NCI-H524 (cell line): ENCODE measurements around the gene TVP23A.
"Not testable (repeated sequence)": the region's sequence is repeated elsewhere in the genome, so short reads cannot be mapped to it uniquely, and the experiment has no call there.

Experiments used
- DNase-seq, 2 experiments: peaks; one replicate each; lab custom pipeline; 2025; lab: John Stamatoyannopoulos, UW

TVP23A gene

DNA sequence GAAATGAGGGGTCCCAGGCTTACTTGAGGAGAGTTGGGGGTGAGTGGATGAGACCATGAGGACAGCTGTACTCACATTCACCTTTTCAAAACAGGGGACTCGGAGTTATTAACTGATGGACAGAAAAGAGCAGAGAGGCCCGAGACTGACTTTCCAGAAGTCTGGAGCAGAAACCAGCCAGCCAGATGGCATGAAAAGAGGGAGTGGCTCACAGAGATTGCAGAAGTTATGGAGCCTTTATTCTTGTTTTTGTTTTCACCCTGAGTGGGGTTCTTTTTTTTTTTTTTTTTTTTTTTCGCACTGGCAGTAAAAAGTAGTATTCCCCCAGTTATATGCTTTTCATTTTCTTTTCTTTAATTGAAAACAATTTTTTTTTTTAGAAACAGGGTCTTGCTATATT lies 18.9 kb downstream of the TVP23A start:
- no peak for DNase-seq

DNA sequence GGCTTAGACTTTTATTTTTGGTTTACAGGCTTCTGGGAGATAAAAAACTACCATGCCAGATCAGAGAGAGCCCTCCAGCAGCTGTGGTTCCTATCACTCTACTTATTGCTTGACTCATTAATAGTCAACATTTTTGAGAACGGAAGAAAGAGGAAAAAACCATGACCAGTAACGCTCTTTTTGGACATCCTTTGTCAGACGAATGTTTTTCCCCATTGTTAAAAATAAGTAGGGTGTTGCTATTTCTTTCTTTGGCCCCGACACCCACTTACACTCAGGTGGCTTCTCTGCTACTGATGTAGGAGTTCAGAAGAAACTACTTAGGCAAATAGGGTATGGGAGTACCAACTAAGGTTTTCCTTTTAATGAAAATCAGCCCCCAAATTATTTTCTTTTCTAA lies 27.5 kb downstream of the TVP23A start:
- no peak for DNase-seq

DNA sequence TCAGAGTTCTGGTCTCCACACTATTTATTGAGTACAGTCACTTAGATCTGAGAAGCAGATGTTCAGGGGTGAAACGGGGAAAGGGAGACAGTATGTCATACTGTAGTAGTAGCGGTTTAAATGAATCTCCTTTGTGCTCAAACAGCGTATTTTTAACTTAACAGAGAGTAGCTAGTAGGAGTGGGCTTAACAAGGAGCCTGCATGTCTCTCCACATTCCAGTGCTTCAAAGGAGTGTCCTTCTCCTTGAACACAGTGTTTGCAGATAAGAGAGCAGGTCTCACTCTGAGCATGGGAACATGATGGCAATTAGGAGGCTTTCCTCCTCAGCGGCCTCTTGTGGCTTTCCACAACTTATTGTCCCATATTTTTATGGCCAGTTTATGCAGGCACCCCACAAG lies 30.0 kb downstream of the TVP23A start:
- DNase-seq, result peak in 1 of 2 experiments; percentile 34

DNA sequence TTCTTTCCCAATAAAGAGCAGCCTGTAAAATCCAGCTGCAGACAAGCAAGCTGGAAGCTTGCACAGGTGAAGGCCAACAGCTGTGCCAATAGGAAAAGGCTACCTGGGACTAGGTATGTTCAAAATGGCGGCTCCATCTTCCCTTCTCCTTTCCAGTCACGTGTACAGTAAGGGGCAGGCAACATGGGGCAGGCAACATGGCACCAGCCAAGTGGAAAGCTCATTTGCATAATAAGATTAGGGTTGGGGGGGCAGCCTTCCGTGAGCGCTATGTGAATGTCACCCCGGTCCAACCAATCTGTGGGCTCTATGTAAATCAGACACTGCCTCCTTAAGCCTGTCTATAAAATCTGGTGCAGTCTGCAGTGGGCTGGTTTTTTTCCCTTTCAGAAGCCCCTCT lies 31.3 kb downstream of the TVP23A start:
- peak; percentile 96 to 98 for DNase-seq

DNA sequence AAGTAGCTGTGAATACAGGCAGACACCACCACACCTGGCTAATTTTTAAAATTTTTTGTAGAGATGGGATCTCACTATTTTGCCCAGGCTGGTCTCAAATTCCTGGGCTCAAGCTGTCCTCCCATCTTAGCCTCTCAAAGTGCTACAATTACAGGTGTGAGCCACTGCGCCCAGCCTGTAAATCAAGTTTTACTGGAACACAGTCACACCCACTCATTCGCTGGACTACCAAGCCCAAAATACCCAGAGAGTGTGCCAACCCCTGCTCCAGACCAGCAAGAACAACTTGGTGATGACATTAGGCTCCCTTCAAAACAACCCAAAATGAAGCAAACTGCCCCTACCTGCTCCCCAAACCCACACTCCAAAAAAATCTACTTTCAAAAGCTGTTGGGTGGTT lies 36.0 kb downstream of the TVP23A start:
- no peak for DNase-seq

DNA sequence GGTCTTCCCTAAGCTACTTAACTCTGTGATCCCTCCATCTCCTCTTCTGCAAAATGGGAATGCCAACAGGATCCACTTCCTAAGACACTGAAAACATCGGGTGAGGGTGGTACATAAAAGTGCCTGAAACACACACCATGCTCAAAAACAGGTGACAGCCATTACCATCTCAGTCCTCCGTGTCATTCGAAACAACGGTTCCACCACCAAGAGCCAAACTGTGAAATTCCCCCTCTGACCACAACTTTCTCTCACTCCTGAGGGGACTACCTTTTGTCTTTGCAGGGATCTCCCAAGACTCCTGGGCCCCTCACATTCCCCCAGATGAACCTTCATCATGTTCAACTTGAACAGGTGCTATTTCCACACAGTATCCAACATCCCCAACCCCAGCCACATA lies 38.0 kb downstream of the TVP23A start:
- DNase-seq, result no peak

DNA sequence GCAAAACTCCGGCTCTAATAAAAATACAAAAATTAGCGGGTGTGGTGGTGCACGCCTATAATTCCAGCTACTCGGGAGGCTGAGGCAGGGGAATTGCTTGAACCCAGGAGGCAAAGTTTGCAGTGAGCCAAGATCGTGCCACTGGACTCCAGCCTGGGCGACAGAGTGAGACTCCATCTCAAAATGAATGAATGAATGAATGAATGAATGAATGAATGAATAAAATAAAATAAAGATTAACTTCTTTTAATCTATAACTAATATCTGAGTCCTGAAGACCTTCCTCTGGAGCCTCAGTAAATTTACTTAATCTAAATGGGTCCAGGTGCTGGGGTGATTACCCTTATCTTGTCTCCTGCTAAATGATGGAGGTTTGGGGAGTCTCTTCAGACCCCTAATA lies 38.7 kb downstream of the TVP23A start:
- not testable (repeated sequence) for DNase-seq

DNA sequence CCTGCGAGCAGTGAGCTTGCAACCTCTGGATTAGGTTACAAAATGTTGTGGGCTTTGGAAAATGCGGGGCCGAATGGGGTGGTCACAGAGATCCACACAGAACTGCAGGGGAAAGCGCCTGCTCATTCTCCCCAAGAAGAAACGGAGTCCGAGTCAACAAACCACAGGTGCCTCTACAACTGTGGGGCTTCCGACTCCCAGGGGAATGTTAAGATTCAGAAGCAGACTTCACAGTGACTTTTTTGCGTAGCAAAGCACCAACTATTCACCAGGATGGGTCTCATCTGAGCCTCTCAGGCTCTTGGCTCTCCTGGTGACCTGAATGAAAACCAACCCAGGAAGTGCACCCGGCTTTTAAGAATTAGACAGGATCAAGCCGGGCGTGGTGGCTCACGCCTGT lies 41.2 kb downstream of the TVP23A start:
- no peak for DNase-seq

DNA sequence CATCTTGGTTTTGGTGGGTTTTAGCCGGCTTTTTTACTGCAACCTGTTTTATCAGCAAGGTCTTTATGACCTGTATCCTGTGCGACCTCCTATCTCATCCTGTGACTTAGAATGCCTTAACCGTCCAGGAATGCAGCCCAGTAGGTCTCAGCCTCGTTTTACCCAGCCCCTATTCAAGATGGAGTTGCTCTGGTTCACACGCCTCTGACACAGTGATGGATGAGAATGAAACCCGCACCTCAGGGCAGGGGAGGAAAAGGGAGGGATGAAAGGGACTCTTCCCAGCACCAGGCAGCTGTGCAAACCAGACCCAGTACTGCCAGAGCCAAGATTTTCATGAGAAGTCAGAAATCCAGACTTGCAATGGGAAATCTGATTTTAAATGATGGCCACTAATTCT lies 41.7 kb downstream of the TVP23A start:
- DNase-seq, result not testable (repeated sequence)

DNA sequence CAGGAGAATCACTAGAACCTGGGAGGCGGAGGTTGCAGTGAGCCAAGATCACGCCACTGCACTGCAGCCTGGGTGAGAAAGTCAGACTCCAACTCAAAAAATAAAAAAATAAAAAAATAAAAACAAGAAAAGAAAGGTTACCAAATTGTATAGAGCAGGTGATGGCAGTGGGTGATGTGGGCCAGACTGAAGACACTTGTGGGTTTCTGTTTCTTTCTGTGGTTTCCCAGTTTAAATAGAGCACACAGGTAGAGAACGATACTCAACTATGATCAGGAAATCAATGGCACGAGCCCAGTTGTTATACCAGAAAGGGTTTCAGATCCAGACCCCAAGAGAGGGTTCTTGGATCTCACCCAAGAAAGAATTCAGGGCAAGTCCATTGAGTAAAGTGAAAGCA lies 42.3 kb downstream of the TVP23A start:
- no peak for DNase-seq

DNA sequence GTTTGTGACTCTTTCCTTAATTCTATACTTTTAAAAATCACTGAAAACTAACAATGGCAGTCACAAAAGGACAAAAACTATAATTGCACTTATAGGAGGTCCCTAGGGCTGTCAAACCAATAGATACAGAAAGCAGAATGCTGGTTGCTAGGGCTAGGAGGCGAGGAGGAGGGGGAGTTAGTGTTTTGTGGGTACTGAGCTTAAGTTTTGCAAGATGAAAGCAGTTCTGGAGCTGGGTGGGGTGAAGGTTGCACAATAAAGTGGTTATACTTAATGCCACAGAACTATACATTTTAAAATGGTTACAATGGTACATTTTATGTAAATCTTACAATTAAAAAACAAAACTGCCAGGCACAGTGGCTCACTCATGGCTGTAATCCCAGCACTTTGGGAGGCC lies 47.7 kb downstream of the TVP23A start:
- DNase-seq, result no peak

DNA sequence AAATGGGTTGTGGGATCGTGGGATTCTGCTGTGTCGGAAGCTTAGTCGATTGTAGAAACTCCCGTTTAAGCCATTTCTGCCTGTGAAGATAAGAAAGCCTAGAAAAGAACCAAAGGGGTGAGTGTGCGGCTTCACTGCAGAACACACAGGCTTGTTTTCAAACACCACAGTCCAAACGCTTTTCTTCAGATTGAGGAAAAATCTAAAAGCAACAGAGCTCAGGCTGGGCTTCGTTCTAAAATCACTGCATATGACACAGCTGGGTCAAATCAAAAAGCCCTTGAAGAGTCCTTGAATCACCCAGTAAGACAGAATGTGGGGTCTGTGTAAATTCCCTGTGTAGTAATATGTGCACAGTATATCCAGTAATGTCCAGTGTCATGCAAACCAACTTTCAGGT lies 49.2 kb downstream of the TVP23A start:
- DNase-seq, result no peak

DNA sequence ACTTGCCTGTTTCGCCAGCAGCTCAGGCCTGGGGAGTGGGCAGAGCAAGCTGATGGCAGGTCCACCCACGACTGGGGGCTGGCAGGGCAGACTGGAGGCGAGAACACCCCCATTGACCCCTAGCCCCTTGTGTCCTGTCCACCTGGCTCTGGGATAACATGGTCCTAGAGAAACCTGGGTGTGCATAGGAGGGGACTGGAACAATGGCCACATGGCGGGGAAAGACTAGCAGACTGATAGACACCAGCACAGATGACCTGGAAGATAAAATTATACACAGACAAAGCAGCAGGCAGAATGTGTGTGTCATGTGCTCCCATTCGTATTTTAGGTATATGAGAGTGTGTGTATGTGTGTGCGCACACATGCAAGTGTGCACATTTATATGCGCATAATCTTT lies 51.5 kb downstream of the TVP23A start:
- no peak for DNase-seq

DNA sequence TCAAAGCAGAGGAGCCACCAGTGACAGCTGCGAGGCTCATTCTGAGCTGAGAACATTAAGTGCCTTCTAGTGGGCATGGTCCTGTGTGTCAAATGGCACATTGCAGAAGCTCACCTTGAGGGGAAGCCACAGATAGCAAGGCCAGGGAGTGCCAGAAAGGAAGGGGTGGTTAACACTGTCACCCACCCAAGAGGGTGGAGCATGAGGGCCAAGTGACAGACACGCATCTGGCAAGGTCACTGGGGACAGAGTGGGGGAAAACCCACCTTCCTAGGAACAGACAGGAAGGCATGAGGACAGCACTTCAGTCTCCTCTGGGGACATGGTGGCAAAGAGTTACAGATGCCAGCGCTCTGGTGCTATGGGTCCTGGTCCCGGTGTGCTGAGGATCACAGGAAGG lies 52.8 kb downstream of the TVP23A start:
- peak in 1 of 2 experiments; percentile 3 for DNase-seq

DNA sequence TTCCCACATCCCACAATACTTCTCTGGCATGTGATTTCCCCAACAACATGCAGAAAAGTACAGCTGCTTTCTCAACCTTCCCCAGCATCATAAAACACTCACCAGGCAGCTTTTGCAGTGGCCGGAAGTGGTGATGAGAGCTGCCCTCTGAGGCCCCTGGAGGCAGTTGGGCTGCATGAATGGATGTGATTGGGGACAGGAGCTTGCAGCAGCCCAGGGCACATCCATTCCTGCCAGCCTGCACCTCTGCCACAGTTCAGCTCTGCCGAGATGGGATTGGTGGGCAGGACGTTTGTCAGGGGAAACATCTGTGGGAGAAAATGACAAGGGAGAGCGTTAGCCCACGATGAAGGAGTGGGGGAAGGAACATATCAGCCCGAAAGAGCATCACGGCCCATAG lies 55.1 kb downstream of the TVP23A start:
- DNase-seq, result no peak

DNA sequence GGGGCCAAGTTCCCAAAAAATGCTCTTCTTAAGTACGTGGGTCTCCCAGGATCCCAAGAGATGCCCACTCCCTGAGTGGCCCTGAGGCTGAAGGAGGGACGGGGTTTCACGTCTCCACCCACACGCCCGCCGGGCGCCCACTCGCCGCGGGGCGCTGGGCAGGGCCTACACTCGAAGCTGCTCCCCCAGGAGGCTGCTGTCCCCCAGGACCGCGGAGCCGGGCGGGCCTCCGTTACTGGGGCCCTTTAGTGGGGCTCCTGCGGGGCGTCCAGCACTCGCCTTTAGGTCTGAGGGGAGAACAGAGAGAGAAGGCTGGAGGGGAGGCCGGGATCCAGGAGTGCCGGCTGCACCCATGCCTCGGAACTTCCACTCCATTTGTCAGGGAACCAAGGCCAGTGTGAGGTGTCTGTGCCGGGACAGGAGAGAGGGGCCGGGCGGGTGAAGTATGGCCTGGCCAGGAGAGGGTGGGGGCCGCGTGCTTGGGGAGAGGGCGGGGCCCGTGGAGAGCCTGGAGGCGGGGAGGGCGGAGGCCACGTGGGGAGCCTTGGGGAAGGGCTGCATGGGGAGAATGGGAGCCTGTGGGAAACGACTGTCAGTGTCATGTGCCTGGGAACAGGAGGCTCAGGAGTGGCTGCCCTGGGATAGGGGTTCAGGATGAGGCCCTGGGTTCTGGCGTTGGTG lies 56.1 kb downstream of the TVP23A start:
- DNase-seq, result no peak

DNA sequence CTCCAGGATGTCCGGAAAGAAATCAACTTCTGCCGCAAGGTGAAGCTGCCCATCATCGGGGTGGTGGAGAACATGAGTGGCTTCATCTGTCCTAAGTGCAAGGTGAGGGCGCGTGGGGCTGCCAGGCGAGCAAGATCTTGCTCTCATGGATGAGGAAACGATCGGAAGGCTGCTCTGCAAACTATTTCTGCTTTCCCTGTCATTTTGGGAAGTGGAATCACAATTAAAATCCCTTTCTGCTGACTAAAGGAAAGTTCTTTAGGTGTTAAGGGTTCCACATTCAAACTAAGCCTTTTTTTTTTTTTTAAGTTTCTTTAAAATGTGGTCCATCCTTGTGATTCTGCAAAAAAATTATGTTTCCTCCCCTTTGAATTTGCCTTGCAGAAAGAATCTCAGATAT lies 57.2 kb downstream of the TVP23A start:
- no peak for DNase-seq

DNA sequence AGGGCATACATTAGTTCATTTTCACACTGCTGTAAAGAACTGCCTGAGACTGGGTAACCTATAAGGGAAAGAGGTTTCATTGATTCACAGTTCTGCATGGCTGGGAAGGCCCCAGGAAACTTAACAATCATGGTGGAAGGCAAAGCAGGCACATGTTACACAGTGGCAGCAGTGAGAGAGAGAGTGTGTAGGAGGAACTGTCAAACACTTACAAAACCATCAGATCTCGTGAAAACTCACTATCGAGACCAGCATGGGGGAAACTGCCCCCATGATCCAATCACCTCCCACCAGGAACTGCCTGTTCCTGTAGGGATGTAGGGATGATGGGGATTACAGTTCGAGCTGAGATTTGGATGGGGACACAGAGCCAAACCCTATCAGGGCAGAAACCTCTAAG lies 57.7 kb downstream of the TVP23A start:
- no peak for DNase-seq

DNA sequence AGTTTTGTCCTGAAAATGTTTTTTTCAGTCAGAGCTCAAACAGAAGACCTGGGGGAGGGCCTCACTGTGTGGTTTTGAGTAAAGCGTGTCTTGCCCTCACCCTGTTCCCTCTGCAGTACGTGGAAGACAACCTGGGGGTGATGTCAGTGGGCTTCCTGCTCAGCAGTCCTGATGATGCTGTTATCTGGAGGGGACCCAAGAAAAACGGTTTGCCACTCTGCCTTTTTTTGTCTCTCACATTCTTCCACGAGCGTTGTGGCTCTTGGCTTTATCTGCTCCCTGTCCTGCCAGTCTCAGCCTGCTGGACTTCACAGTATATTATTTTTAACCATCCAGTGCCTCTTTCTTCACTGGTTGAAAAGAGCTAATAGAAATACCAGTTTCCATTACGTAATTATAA lies 62.0 kb downstream of the TVP23A start:
- DNase-seq, result no peak

DNA sequence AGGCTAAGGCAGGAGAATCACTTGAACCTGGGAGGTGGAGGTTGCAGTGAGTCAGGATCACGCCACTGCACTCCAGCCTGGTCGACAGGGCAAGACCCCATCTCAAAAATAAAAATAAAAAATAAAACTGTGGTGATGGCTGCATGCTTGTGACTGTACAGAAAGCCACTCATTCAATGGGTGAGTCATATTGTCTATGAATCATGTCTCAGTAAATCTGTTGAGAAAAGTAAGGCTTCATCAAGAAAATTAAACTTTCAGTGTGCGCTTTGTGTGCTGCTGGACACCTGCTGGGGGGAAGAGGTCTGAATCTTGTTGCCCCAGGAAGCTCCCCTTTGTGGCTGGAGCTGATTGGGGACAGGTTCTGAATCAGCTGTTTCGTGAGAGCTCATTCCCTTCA lies 63.7 kb downstream of the TVP23A start:
- DNase-seq, result no peak

DNA sequence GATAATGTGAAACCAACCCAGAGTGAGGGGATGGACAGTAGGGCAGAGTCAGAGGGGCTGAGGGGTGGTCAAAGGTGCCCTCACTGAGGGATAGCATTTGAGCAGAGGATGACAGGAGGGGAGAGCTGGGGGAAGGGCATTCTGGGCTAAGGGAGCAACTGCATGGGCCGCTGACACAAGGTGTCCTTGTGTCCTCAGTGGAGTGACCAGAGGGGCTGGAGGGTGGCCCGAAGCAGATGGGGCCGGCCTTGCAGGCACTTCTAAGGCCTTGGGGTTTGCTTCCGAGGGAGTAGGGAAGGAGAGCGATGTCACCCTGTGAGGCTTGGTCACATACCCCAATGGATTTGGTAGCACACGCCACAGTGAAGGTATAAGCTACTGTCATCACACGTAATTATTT lies 64.9 kb downstream of the TVP23A start:
- DNase-seq, result no peak

DNA sequence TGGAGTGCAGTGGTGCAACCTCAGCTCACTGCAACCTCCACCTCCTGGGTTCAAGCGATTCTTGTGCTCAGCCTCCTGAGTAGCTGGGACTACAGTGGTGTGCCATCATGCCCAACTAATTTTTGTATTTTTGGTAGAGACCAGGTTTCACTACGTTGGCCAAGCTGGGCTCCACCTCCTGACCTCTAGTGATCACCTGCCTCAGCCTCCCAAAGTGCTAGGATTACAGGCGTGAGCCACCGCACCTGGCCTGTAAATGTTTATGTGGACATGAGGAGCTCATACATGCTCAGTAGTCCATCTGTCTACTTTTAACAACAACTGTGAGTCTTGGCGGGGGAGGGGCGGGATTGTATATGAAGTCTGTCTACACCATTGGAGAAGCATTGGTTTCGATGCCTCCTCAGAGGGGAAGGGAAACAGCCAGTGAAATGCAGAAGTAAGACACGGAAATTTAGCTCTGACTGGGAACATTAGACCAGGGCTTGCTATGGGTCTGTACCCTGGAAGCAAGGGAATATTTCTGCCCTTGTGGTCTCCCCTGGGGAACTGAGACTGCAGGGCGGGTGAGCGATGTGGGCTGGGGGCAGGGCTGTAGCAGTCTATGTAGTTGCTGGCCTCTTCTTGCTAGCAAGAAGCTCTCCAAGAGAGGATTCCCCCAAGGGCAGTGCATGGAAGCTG lies 65.6 kb downstream of the TVP23A start:
- DNase-seq, result peak in 1 of 2 experiments; percentile 76

DNA sequence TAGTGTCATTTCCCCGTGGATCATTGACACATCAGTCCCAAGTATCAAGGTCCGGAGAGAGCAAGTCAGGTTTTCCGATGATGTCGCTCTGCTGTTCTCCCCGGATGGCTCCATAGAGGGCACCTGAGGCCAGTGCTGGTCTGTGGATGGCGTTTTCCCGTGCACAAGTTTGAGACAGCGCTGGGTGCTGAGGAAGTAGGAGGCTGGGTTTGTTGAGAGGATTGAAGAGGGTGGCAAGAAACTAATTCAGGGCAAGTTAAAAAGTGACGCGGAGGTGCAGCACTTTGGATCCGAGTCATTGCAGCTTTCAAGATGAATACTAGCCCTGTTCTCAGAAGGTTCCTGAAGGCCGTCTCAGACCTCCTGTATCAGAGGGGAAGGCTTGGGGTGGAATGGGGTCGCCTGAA lies 67.3 kb downstream of the TVP23A start:
- DNase-seq, result no peak

DNA sequence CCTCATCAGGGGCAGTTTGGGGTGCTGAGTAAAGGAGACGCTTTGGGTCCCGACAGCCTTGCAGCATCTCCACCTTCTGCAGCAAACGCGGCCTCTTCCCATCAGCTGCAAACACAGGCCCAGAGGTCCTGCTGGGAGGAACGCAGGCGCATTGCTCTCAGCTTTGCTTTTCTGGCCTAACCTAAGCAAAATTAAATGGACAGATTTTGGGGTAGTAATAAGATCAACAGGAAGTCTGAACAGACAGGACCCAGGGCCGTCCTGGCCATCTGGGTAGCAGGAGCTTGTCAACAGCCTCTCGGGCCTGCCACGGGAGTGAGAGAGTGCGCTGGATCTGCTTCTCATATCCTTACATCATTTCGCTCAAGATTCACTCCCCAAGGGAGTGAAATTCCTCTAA lies 67.8 kb downstream of the TVP23A start:
- DNase-seq, result no peak
